T-helper 1 cell treated with Interleukin-12 subunit alpha and Interleukin-12 subunit beta and Interleukin-4 antibody, amounts not matched to agents 30 ng/mL and 1 ng/mL, for 36 hours (primary cell): ENCODE results near the gene OGFOD1. TPM values are rescaled to one million over a fixed set of nuclear protein-coding genes. Genes with fewer than 3 reads are reported as not detected.
"Not testable (repeated sequence)": the region's sequence is repeated elsewhere in the genome, so short reads cannot be mapped to it uniquely, and the experiment has no call there.

ENCODE experiments used
- intact Hi-C: fragments of 100-400 bp; cut with micrococcal nuclease; formaldehyde crosslinking; loops from one replicate; pipeline ENCODE4 v1.15.1; 2024
- total RNA-seq: library from RNA; stranded (reverse); gene quantifications from 2 replicates; pipeline ENCODE4 v1.2.3, GENCODE V29; 2022

OGFOD1 gene
- total RNA-seq, 1 donor from 2014 or later: 52.5 TPM

DNA sequence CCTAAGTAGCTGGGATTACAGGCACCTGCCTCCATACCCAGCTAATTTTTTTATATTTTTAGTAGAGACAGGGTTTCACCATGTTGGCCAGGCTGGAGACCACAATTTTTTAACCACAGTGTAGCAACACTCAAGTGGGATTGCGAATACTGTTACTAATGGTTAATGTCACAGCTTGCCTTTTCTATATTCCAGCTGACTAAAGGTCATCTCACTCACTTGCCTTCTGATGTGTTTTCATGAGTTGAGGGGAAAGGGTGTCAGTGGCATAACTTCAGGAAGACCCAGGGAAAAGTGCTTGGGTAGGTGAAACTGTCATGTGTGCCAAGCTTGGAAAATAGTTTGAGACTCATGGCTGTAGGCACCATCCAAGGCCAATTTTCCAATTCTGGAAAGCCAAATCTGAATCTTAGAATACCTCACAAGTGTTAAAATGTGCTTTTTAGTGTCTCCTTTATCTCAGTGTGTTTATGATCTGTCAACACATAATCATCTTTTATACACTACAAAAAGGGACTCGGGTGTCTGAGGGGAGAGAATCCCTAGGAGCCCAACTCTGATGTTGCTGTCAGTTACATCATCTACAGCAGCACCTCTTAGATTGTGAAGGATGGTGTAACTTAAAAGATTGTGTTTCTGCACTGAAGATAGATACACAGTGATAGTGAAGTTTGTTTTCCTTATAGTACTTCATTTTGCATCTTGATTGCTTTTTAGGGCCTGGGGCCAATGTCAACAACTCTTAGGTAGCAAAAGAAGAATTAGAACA is 27.1 kb downstream of the OGFOD1 start:
- intact Hi-C loops: no loop called here

DNA sequence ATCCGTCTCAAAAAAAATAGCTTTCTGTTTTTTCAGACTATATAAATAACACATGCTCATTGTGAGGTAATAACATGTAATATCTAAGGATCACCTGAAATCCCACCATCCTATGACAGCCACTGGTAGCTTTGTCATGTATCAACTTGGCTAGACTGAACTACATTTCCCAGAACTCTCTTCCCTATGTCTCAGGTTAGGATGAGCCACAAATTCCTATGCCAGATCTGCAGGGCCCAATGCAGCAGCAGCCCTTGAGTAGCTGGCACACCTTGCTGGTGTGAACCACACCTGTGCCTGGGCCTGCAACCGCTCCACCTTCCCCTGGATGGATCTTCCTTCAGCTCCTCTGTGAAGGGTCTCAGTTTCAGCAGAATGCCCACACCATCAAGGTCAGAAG is 28.1 kb downstream of the OGFOD1 start:
- intact Hi-C loops: no loop called here

DNA sequence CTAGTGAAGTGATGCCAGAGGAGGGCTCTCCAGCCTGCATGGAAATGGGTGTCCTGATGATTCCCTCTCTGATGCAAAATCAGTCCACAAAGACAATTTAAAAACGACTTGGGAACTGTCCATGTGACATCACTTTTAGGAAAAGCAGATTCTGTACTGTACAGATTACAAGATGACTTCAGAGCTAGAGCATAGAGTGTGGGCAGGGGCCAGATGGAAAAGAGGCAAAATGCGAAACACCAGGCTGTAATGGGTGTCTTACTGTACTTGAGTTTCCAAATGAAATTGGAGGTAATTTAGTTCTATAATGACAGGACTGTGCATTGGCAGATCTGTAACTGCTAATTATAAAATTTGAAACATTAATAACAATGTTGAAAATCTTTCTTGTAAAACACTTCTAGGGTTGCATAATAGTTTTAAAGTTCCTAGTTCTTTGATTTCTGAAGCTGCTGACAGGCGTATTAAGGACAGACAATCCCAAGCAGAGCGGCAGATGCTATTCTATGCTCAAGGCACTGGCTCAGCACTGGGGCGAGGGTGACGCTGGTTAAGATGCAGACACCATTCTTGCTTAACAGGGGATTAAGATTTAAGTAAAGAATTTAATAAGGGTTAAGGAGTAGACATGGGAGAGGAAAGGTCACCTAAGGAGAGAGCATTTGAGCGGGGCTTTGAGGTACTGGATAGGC is 29.6 kb downstream of the OGFOD1 start:
- intact Hi-C loops: no loop called here

DNA sequence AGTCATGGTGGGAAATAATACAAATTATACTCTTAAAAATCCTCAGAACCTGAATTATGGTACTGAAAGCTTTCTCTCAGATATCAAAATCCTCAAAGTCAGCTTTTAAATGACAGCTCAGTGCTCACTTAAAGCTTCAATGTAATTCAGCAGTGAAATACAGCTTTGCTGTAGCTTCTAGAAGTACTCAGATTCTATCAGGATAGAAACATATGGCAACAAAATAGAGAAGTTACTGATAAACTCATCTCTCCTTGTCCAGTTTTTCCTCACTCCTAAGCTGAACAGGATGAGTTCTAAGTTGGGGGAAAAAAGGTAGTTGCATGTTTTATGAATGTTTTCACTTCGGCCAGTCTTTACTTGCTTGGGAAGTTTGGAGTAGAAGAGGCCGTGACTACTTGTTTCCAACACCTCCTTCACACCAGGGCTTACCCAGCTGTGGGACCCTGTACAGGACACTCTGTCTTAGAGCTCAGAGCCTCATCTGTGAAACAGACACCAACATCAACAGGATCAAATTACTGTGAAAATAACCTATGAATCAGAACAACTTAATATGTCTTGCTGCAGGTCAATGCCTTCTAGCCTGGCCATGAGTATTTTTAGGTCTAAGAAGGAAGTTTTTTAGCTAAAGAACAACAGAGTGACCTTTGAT is 30.2 kb downstream of the OGFOD1 start:
- intact Hi-C loops: no loop called here

DNA sequence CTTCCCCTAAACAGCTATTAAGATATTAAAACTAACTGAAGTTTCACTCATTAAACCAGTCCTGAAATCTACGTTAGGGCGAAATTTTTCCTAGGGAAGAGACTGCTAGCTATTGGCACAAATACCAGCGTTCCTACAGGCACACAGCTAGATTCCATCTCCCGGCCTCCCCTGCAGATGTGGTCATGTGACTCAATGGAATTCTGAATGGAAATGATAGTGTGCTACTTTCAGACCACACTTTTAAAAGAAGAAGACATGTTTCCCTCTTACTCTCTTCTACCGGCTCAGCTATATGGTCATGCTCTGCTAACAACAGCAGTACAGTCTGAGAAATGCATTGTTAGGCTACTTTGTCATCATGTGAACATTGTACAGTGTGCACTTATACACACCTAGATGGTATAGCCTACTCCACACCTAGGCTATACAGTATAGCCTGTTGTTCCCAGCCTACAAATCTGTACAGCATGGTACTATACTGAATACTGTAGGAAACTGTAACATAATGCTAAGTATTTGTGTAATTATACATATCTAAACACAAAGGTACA is 31.4 kb downstream of the OGFOD1 start:
- intact Hi-C loops: no loop called here

DNA sequence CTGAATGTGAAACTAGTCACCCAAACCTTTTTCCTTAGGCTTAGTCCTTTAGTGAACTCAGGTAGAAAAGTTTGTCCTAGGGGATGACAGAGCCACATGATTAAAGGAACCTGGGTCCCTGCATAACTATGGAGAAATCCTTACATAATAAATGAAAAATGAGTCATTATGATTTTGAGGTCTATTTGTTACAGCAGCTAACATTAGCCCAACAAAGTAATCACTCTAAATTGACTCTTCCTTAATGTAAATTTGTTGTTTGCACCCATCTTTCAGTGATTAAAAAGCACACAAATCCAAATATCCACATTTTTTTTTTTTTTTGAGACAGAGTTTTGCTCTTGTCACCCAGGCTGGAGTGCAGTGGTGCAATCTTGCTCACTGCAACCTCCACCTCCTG is 32.0 kb downstream of the OGFOD1 start:
- intact Hi-C loops: no loop called here

DNA sequence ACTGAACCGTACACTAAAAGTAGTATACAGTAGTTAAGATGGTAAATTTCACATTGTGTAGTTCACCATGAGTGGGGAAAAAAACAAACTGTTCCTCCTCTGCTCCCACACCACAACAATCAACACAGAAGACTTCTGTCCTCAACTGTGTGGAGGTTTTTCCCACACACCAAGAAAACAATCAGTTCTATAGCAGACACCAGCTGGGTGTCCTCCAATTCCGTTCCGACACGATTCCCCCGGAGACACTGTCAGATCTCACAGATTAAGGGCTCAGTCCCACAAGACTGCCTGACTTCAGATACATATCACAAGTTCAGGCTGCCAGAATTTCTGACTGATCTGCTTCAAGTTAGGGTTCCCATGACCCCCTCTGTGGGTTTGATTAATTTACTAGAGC is 36.7 kb downstream of the OGFOD1 start:
- intact Hi-C loops: no loop called here

DNA sequence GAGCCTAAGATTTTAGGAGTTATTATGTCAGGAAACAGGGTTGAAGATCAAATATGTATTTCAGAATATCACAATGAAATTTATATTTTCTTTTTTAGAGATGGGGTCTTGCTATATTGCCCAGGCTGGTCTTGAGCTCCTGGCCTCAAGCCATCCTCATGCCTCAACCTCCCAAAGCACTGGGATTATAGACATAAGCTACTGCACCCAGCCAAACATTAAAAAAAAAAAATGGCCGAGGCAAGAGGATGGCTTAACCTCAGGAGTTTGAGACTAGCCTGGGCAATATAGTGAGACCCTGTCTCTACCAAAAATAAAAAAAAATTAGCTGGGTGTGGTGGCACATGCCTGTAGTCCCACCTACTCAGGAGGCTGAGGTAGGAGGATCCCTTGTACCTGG is 37.5 kb downstream of the OGFOD1 start:
- intact Hi-C loops: not testable (repeated sequence)

DNA sequence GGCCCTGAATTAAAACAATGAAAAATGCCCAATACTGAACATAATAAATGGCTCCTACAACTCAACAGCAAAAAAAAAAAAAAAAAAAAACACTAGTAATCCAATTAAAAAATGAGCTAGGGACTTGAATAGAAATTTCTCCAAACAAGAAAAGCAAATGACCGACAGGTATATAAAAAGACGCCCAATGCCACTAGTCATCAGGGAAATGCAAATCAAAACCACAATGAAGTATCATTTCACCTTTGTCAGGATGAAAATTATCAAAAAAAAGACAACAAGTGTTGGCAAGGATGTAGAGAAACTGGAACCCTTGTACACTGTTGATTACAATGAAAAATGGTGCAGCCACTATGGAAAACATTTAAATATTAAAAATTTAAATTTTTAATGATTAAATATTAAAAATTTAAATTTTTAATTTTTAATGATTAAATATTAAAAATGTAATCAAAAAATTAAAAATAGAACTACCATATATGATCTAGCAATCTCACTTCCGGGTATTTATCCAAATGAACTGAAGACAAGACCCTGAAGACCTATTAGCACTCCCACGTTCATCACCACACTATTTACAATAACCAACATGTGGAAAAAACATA is 40.4 kb downstream of the OGFOD1 start:
- intact Hi-C loops: no loop called here

DNA sequence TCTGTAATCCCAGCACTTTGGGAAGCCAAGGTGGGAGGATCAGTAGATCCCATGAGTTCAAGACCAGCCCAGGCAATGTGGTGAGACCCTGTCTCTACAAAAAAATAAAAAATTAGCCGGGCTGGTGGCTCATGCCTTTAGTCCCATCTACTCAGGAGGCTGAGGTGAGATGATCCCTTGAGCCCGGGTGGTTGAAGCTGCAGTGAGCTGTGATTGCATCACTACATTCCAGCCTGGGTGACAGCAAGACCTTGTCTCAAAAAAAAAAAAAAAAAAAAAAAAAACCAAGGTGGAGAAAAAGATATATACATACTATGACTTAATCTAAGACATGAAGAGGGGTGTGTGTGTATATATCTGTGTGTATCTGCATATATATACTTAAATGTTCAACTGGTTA is 41.8 kb downstream of the OGFOD1 start:
- intact Hi-C loops: no loop called here

DNA sequence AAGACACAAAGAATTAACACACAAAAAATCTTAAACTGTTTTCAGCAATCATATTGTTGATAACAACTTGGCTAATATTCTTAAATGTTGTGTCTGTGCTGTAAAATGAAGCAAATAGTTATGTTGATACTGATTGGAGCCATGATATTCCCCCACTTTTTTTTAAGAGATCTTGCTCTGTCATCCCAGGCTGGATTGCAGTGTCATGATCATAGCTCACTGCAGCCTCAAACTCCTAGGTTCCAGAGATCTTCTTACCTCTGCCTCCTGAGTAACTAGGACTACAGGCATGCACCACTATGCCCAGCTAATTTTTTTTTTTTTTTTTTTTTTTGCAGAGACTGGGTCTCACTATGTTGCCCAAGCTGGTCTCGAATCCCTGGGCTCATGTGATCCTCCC is 42.5 kb downstream of the OGFOD1 start:
- intact Hi-C loops: no loop called here

DNA sequence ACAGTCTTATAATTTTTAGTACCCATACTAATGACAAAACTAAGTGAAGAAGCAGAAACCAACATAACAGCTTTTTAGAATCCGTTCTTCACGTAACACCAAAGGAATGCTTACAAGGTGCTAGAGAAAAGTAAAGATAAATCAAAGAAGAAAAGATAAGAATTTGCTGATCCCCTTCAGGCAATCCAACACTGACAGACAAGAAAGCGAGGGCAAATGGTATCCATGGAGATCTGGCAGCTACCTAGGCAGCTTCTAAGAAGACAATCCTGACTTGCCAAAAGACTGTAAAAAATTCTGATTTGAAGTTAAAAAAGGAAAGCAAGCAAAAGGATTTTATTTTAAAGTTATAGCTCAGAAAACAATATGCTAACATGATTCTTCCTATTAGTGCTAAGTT is 53.8 kb downstream of the OGFOD1 start:
- intact Hi-C loops: no loop called here

DNA sequence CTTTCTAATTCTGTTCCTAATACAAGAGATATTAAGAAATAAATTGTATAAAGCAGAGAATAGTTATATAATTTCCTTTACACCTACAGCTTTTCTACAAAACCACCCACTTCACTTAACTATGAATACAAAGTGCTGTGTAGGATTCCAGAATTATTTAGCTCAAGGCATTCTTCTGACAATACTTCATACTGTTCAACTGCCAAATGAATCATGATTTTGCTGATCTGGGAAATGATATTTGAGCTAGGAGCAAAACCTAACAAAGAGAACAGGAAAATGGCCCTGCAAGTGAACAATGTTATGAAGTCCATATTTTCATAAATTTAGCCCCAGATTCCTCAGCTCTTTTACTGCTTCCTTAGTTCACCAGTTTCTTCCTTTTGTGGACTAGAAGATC is 55.6 kb downstream of the OGFOD1 start:
- intact Hi-C loops: no loop called here

DNA sequence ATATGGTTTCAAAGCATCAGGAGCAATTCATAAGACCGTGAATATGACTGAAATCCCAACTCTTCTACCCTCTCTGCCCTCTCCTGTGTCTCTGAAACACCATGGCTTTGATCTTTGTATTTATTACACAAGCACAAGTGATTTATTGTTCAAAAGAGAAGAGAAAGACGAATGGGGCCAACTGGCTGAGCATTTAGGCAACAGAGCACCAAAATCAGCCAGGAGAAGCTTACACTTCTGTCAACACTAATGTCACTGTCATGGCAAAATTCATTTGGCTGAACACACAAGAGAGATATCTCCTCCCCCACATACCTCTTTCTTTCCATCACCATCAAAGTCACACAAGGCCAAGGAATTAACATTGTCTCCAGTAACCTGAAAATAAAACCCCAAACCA is 59.2 kb downstream of the OGFOD1 start:
- intact Hi-C loops: no loop called here

DNA sequence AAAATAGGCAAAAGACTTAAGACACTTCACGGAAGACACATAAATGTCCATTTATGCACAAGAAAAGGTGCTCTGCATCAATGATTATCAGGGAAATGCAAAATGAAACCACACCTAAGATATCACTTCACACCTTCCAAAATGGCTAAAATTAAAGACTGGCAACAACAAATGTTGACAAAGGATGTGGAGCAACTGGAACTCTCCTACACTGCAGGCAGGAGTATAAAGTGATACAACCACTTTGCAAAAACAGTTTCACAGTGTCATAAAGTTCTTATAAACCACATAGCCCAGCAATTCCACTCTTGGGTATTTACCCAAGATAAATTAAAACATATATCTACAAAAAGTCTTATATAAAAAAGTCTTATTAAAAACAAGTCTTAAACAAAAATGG is 60.7 kb downstream of the OGFOD1 start:
- intact Hi-C loops: no loop called here

DNA sequence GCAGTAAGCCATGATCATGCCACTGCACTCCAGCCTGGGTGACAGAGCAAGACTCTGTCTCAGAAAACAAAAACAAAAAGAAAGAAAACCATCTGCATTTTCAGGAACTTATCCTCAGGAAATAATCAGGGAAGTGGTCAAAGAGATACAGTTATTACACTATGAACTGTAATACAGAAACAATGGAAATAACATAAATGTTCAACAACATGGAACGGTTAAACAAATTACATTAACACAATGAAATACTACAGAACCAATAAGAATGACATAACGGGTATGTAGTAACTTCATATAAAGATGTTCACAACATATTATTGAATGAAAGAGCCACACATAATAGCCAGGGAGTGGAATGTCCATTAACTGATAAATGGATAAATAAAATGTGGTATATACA is 61.7 kb downstream of the OGFOD1 start:
- intact Hi-C loops: no loop called here

DNA sequence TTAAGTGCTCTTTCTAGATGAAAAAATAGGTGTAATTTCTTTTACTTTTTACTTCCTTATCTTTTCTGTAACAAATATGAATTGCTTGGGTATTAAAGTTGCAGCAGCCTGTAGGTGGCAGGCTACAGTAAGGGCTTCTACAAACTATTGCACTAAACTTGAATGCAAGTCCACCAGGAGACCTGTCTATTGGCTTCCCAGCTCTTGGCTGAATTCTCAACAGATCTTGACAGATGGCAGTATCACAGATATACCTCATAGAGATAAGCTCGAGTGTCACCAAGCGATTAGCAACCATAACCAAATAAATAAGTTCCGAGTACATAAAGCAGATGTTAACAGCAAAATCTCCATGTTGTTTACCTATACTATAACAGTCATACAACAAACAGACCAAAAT is 62.6 kb downstream of the OGFOD1 start:
- intact Hi-C loops: loop anchor here (1.0 to 2.0 kb wide), 5 partner anchors 63 to 275 kb away; partner anchors contain the start of gene MT2A

DNA sequence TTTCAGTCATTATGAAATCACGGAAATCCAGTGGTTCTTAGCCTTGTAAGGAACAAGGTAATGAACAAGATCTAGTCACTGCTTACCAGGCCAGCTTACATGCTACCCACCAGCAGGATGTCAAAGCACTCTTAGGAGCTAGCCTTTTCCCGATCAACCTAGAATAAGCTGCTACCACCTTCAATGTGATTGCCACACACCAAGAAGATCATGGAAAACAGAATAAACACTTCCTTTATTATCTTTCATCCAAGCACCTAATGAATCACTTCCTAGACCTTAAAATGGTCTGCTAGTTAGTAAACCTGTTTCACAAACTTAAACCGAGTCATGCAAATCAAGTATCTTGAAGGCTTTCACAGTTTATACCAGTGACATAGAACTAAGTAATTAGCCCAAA is 63.5 kb downstream of the OGFOD1 start:
- intact Hi-C loops: loop anchor here (1.0 to 2.0 kb wide), 5 partner anchors 62 to 274 kb away; partner anchors contain the start of gene MT2A

DNA sequence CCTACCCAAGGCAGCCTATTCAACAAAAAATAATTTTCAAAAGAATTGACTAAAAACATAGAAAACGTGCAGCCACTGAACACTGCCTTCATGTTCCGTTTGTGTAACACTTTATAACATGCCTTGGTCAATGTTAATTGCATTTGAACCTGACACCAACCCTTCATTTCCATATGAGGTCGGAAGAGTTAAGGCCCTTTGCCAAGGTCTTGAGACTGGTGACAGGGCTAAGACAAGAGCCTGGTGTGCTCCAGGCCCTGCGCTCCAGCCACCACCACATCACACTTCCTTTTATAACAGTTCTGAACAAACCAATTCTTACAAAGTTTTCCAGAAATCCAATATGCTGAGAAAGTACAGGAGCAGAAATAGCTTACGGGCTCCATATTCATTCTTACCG is 64.3 kb downstream of the OGFOD1 start:
- intact Hi-C loops: loop anchor here (2.0 kb wide), 2 partner anchors 93 to 273 kb away; partner anchors contain the start of gene MT2A

DNA sequence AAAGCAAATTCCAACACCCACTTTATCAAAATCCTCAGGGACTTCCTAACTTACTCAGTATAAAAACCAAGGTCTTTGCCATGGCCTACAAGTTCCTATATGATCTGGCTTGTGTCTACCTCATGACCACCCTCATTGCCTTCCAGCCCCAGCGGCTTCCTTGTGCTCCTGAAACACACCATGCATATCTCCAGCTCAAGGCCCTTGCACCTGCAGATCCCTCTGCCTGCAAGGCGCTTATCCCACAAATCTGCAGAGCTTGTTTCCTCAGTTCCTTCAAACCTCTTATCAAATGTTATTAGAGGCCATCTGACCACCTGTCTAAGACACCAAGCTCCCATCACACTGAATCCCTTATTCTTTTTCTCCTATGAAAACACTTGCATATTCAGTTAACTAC is 65.9 kb downstream of the OGFOD1 start:
- intact Hi-C loops: no loop called here

DNA sequence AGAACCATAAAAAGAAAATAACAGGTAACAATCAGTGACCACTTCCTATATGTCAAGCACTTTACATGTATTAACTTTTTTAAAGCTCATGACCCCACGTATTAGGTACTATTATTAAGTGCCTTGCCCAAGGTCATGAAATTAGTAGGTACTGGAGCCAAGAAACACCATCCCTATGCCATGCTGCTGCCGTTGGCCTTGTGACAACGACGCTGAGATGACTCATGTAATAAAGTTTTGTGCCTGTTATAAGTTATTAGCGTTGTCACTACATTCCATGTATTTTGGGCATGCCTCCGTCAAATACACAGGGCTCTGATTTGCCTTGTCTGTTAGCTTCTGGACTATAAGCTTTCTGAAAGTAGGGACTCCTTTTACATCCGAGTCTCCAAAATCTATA is 67.1 kb downstream of the OGFOD1 start:
- intact Hi-C loops: no loop called here
